ENCODE data around the gene TEX14. TPM values are rescaled to one million over a fixed set of nuclear protein-coding genes. Genes with fewer than 3 reads are reported as not detected.

The TEX14 gene, protein sequence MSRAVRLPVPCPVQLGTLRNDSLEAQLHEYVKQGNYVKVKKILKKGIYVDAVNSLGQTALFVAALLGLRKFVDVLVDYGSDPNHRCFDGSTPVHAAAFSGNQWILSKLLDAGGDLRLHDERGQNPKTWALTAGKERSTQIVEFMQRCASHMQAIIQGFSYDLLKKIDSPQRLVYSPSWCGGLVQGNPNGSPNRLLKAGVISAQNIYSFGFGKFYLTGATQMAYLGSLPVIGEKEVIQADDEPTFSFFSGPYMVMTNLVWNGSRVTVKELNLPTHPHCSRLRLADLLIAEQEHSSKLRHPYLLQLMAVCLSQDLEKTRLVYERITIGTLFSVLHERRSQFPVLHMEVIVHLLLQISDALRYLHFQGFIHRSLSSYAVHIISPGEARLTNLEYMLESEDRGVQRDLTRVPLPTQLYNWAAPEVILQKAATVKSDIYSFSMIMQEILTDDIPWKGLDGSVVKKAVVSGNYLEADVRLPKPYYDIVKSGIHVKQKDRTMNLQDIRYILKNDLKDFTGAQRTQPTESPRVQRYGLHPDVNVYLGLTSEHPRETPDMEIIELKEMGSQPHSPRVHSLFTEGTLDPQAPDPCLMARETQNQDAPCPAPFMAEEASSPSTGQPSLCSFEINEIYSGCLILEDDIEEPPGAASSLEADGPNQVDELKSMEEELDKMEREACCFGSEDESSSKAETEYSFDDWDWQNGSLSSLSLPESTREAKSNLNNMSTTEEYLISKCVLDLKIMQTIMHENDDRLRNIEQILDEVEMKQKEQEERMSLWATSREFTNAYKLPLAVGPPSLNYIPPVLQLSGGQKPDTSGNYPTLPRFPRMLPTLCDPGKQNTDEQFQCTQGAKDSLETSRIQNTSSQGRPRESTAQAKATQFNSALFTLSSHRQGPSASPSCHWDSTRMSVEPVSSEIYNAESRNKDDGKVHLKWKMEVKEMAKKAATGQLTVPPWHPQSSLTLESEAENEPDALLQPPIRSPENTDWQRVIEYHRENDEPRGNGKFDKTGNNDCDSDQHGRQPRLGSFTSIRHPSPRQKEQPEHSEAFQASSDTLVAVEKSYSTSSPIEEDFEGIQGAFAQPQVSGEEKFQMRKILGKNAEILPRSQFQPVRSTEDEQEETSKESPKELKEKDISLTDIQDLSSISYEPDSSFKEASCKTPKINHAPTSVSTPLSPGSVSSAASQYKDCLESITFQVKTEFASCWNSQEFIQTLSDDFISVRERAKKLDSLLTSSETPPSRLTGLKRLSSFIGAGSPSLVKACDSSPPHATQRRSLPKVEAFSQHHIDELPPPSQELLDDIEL (N-terminal part only)
- 0.20 and 0.73 TPM in 2 replicates for total RNA-seq

GRCh38 chr17:58691701-58692238 is at the start of gene TEX14:
Gene TEX14, minus strand, starts transcription at chr17:58692045. Its CDS starts 40,044 bp downstream, at chr17:58652001.

DNA sequence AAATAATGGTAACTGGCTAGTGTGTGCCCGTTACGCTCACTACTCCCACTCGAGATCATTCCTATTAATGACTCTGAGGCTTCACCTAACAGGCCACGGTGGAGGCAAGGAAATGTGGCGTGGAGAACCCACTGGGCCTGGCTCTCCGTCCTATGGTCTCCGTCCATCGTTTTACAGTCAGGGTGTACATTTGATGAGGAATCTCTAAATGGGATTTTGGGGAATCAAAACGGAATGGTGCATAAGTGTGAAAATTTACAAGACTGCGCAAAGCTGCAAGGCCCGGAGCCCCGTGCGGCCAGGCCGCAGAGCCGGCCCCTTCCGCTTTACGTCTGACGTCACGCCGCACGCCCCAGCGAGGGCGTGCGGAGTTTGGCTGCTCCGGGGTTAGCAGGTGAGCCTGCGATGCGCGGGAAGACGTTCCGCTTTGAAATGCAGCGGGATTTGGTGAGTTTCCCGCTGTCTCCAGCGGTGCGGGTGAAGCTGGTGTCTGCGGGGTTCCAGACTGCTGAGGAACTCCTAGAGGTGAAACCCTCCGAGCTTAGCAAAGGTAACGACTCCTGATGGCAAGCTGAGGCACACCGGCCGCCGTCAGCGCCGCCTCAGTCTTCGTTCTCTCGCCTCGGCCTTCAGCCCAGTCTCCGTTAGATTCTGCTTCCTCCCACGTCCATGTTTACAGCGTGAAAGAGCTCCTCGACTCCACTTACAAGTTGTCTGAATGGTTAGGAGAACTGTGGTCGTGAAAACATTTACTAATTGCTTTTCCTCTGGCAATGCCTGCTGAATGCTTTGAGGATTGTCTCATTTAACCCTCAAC is 602 bp upstream of the TEX14 start, which contains the start of gene RAD51C:
TSS of gene RAD51C (plus strand) at position 364 of the 817 bp plus-strand sequence. CDS start at position 406, 42 bp downstream.

DNA sequence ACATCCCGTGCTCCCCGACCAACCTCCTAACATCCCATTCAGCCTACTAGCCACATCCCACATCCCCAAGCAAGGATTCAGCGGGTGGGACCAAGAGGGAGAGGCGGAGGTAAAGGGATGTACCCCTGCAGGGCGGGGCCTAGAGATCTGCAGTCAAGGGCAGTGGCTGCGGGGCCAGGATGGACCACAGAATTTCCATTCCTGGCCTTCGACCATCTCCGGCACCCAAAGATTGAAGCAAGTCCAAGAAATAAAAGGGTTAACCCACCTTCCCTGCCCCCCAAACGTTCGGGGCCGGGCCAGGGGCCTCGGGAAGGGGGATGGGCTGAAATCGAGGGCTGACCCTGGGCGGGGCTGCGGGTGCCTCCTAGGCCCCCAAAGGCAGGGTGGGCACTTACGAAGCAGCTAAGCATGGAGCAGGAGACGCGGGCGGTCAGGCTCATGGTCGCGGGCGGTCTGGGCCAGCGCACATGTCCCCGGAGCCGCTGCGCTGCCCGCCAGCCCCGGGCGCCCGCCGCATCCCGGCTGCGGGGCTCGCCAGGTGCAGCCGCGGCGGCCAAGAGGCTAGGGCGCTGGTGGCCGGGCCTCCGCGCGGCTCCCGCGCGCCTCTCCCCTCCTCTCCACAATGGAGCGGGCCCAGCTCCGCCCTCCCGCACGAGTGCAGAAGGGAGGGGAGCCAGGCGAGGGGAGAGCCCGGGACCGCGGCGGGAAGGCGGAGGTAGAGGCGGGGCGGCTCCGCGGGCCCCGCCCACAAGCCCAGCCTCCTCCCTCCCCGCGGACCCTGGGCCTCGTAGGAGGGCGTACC is 177.7 kb downstream of the TEX14 start, which contains the start of gene MTMR4:
TSS of gene MTMR4 (minus strand) at position 674 of the 805 bp plus-strand sequence. CDS start at position 443, 231 bp downstream.

Small RNA genes within 50 kb of the gene (small RNA-seq; reads per million reads assigned to genes)
- not detected for gene AC011195.1
- gene RF00012: not detected
- 0.08 reads per million for gene RNU1-108P
- 0.08 reads per million for gene RNU1-52P
- gene RNU1-85P: 37.2 reads per million, percentile 98 among the genes with 10 or more reads in this experiment

Other genes with a start within 250 kb of the TEX14 start
- gene HSF5, start 203.6 kb downstream of the TEX14 start, total RNA-seq: under 0.01 TPM in 1 of 2 replicates, not detected in the other
- gene MTMR4, start 177.4 kb downstream of the TEX14 start, total RNA-seq: 40.1 and 64.3 TPM in 2 replicates
- gene RAD51C, start 557 bp upstream of the TEX14 start, total RNA-seq: 14.0 and 16.4 TPM in 2 replicates
- under 0.01 TPM in 1 of 2 replicates, not detected in the other for gene PPM1E, start 63.8 kb upstream of the TEX14 start, total RNA-seq